ENCODE data around the gene AJAP1.

DNA sequence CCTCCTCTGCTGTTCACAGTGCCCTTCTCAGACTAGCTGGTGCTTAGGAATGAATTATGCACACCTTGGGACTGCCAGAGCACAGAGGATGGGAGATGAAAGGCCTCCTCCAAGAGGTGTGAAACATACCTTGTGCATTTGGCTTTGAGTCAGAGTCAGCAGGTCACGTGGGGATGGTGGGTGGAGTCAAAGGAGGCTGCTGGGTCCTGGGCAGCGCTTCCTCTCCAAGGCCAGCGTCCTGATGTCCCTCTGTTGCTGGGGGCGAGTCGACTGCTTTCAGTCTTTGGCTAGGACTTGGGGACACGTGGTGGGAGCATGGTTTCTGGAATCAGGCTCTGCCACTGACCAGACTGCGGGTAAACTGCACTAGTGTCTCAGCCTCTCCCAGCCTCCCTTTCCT is 91.2 kb downstream of the AJAP1 start:
- no peak for TF ChIP-seq POLR2A (IDR thresholded peaks at IDR 0.05)
- TF ChIP-seq, protein P1, sequence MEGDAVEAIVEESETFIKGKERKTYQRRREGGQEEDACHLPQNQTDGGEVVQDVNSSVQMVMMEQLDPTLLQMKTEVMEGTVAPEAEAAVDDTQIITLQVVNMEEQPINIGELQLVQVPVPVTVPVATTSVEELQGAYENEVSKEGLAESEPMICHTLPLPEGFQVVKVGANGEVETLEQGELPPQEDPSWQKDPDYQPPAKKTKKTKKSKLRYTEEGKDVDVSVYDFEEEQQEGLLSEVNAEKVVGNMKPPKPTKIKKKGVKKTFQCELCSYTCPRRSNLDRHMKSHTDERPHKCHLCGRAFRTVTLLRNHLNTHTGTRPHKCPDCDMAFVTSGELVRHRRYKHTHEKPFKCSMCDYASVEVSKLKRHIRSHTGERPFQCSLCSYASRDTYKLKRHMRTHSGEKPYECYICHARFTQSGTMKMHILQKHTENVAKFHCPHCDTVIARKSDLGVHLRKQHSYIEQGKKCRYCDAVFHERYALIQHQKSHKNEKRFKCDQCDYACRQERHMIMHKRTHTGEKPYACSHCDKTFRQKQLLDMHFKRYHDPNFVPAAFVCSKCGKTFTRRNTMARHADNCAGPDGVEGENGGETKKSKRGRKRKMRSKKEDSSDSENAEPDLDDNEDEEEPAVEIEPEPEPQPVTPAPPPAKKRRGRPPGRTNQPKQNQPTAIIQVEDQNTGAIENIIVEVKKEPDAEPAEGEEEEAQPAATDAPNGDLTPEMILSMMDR (IDR thresholded peaks at IDR 0.05), result no peak

All from breast epithelium (tissue), 3 donors.